Mammary epithelial cell (primary cell): ENCODE results near the gene ELAC2.

ENCODE experiments used
- CTCF ChIP-seq, 2 donors: IDR thresholded peaks in 1 of 2; conservative IDR thresholded peaks in 1 of 2; 2 replicates each; pipeline ENCODE4 v1.5.1; 2011 to 2012; ENCODE audit warnings: inconsistent platforms in 2 of 2, low read length in 2 of 2, mild to moderate bottlenecking in 2 of 2, control low read depth in 1 of 2, low read depth in 1 of 2; ENCODE audit not compliant: insufficient read depth in 1 of 2; ENCODE audit errors: extremely low read depth in 1 of 2
- EZH2 ChIP-seq: IDR thresholded peaks from 2 replicates; pipeline ENCODE4 v1.6.1; 2012; ENCODE audit warnings: low read length, inconsistent platforms, borderline replicate concordance

- no peak for TF ChIP-seq CTCF (conservative IDR thresholded peaks at IDR 0.05 in 1 of 2, IDR thresholded peaks at IDR 0.05 in 1 of 2; ENCODE audit: extremely low read depth in 1 of 2, insufficient read depth in 1 of 2, low read depth in 1 of 2, low read length in 2 of 2)
- no peak for TF ChIP-seq EZH2
Observed at GRCh38 chr17:12966413-12966812, 51.4 kb downstream of the ELAC2 start.
